GM23338 (cell line): ENCODE data around the gene PDE4B. TPM values are rescaled to one million over a fixed set of nuclear protein-coding genes. Genes with fewer than 3 reads are reported as not detected.

ENCODE experiments used
- ATAC-seq: fragments of 200-7000 bp; cut with Tn5 transposase; 3 replicates; pipeline ENCODE4 v1.9.1; 2020
- DNase-seq: peaks from one replicate; pipeline ENCODE4 v3.0.0-alpha.2; 2015; ENCODE audit warnings: low spot score
- H2AFZ ChIP-seq: fragments of 200-600 bp; sonication (generic); 2 replicates; pipeline ENCODE4 v1.8.0; 2016; ENCODE audit warnings: antibody characterized with exemption, mild to moderate bottlenecking, moderate library complexity
- H3F3A ChIP-seq: fragments of 200-600 bp; sonication (generic); replicated peaks from 2 replicates; pipeline ENCODE4 v1.8.0; 2017; ENCODE audit warnings: antibody characterized with exemption, mixed run types, low read depth
- H3K27ac ChIP-seq: fragments of 200-600 bp; sonication (generic); 2 replicates; pipeline ENCODE4 v1.6.1; 2016; ENCODE audit warnings: low read depth
- H3K27me3 ChIP-seq: fragments of 200-600 bp; sonication (generic); 2 replicates; pipeline ENCODE4 v1.8.0; 2016; ENCODE audit warnings: mild to moderate bottlenecking, mixed run types, moderate library complexity; ENCODE audit not compliant: insufficient read depth
- H3K36me3 ChIP-seq: fragments of 200-600 bp; sonication (generic); 2 replicates; pipeline ENCODE4 v1.8.0; 2016; ENCODE audit warnings: mild to moderate bottlenecking; ENCODE audit not compliant: insufficient read depth
- H3K4me1 ChIP-seq: fragments of 200-600 bp; sonication (generic); 2 replicates; pipeline ENCODE4 v1.8.0; 2016; ENCODE audit warnings: mild to moderate bottlenecking, moderate library complexity; ENCODE audit not compliant: insufficient read depth
- H3K4me2 ChIP-seq: fragments of 200-600 bp; sonication (generic); 2 replicates; pipeline ENCODE4 v1.7.1; 2017; ENCODE audit warnings: mixed run types
- H3K4me3 ChIP-seq: fragments of 200-600 bp; sonication (generic); 2 replicates; pipeline ENCODE4 v1.6.1; 2016; ENCODE audit warnings: mixed run types
- H3K79me2 ChIP-seq: fragments of 200-600 bp; sonication (generic); replicated peaks from 2 replicates; pipeline ENCODE4 v1.8.0; 2017; ENCODE audit warnings: mild to moderate bottlenecking; ENCODE audit not compliant: insufficient read depth
- H3K9me2 ChIP-seq: fragments of 200-600 bp; sonication (generic); 2 replicates; pipeline ENCODE4 v1.8.0; 2017; ENCODE audit not compliant: insufficient read depth
- H4K20me1 ChIP-seq: fragments of 200-600 bp; sonication (generic); replicated peaks from 2 replicates; pipeline ENCODE4 v1.8.0; 2017; ENCODE audit warnings: mild to moderate bottlenecking; ENCODE audit not compliant: insufficient read depth
- H3K27ac Mint-ChIP-seq: 2 replicates; pipeline ENCODE4 v1.8.0; 2020; ENCODE audit warnings: inconsistent platforms, mild to moderate bottlenecking, moderate library complexity, mixed read lengths
- H3K27me3 Mint-ChIP-seq: 3 replicates; pipeline ENCODE4 v1.8.0; 2022; ENCODE audit warnings: low read depth, mild to moderate bottlenecking, moderate library complexity, mixed read lengths, inconsistent platforms; ENCODE audit not compliant: insufficient read depth, poor library complexity
- H3K36me3 Mint-ChIP-seq: 3 replicates; pipeline ENCODE4 v1.8.0; 2021; ENCODE audit warnings: low read depth, mild to moderate bottlenecking, inconsistent platforms, moderate library complexity, mixed read lengths
- H3K4me1 Mint-ChIP-seq: 3 replicates; pipeline ENCODE4 v1.8.0; 2020; ENCODE audit warnings: mild to moderate bottlenecking, inconsistent platforms, mixed read lengths
- H3K4me3 Mint-ChIP-seq: 3 replicates; pipeline ENCODE4 v1.8.0; 2021; ENCODE audit warnings: moderate library complexity, mild to moderate bottlenecking, inconsistent platforms, mixed read lengths
- H3K9me3 Mint-ChIP-seq: 3 replicates; pipeline ENCODE4 v1.8.0; 2020; ENCODE audit warnings: moderate library complexity, mild to moderate bottlenecking, inconsistent platforms, mixed read lengths
- CREB1 ChIP-seq: fragments of 250-450 bp; sonication (Bioruptor Pico); IDR thresholded peaks from 2 replicates; pipeline ENCODE4 v1.5.0; 2020; ENCODE audit warnings: low read depth, mild to moderate bottlenecking, moderate library complexity
- EZH2 ChIP-seq: fragments of 200-600 bp; sonication (generic); IDR thresholded peaks from one replicate; pipeline ENCODE4 v1.8.0; 2017; ENCODE audit warnings: antibody characterized with exemption, mild to moderate bottlenecking, low read depth; ENCODE audit not compliant: unreplicated experiment
- EZH2phosphoT487 ChIP-seq: fragments of 200-600 bp; sonication (generic); IDR thresholded peaks from one replicate; pipeline ENCODE4 v1.8.1; 2018; ENCODE audit warnings: antibody characterized with exemption; ENCODE audit not compliant: unreplicated experiment
- POLR2AphosphoS5 ChIP-seq: IDR thresholded peaks from 2 replicates; pipeline ENCODE4 v1.6.1; 2016; ENCODE audit warnings: antibody characterized with exemption, low read depth
- ZNF114 ChIP-seq: fragments of 250-450 bp; sonication (Bioruptor Pico); IDR thresholded peaks from 2 replicates; pipeline ENCODE4 v1.5.0; 2020; ENCODE audit warnings: mild to moderate bottlenecking, moderate library complexity
- ZNF331 ChIP-seq: fragments of 250-450 bp; sonication (Bioruptor Pico); IDR thresholded peaks from 2 replicates; pipeline ENCODE4 v1.5.0; 2020; ENCODE audit warnings: low read depth, mild to moderate bottlenecking, moderate library complexity
- polyA plus RNA-seq: library from polyadenylated mRNA; unstranded; fragments of >200 nt; fragmentation: Nextera tagmentation; extraction: Ambion mirVana; gene quantifications from 2 replicates; pipeline ENCODE4 v1.2.1, GENCODE V29; 2016
- total RNA-seq: library from RNA; depleted of rRNA; stranded (reverse); fragments of >200 nt; shearing (Covaris generic); gene quantifications from 2 replicates; pipeline ENCODE4 v1.2.3, GENCODE V29; 2014
- TF ChIP-seq, protein P1 (sequence below): fragments of 250-450 bp; sonication (Bioruptor Pico); IDR thresholded peaks from 2 replicates; pipeline ENCODE4 v1.5.0; 2020; ENCODE audit warnings: mild to moderate bottlenecking, moderate library complexity
- TF ChIP-seq, protein P2 (sequence below): IDR thresholded peaks from 2 replicates; pipeline ENCODE4 v1.6.1; 2016; ENCODE audit warnings: antibody characterized with exemption

The PDE4B gene
- total and polyA plus RNA-seq, 2 experiments from 2014 or later = 14.0 to 25.6 TPM

DNA sequence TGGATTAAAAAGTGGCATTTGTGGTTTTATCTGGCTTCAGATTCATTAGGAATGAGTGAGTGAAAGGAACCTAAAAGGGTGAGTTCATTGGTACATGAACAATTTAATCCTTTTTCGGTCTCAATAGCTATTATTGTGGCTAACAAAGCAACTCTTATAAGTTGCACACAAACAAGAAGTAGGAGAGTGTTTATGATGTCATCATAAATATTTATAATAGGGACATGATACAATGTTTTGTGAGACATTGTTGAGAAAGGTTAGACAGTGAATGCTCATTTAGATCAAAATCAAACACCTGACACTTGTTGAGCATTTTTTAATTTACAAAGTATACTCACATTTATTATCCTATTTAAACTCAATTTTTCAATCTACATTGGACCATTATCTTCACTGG lies 363.4 kb downstream of the PDE4B start:
- ATAC-seq (no peak), DNase-seq (no peak)
- TF ChIP-seq, protein P1, sequence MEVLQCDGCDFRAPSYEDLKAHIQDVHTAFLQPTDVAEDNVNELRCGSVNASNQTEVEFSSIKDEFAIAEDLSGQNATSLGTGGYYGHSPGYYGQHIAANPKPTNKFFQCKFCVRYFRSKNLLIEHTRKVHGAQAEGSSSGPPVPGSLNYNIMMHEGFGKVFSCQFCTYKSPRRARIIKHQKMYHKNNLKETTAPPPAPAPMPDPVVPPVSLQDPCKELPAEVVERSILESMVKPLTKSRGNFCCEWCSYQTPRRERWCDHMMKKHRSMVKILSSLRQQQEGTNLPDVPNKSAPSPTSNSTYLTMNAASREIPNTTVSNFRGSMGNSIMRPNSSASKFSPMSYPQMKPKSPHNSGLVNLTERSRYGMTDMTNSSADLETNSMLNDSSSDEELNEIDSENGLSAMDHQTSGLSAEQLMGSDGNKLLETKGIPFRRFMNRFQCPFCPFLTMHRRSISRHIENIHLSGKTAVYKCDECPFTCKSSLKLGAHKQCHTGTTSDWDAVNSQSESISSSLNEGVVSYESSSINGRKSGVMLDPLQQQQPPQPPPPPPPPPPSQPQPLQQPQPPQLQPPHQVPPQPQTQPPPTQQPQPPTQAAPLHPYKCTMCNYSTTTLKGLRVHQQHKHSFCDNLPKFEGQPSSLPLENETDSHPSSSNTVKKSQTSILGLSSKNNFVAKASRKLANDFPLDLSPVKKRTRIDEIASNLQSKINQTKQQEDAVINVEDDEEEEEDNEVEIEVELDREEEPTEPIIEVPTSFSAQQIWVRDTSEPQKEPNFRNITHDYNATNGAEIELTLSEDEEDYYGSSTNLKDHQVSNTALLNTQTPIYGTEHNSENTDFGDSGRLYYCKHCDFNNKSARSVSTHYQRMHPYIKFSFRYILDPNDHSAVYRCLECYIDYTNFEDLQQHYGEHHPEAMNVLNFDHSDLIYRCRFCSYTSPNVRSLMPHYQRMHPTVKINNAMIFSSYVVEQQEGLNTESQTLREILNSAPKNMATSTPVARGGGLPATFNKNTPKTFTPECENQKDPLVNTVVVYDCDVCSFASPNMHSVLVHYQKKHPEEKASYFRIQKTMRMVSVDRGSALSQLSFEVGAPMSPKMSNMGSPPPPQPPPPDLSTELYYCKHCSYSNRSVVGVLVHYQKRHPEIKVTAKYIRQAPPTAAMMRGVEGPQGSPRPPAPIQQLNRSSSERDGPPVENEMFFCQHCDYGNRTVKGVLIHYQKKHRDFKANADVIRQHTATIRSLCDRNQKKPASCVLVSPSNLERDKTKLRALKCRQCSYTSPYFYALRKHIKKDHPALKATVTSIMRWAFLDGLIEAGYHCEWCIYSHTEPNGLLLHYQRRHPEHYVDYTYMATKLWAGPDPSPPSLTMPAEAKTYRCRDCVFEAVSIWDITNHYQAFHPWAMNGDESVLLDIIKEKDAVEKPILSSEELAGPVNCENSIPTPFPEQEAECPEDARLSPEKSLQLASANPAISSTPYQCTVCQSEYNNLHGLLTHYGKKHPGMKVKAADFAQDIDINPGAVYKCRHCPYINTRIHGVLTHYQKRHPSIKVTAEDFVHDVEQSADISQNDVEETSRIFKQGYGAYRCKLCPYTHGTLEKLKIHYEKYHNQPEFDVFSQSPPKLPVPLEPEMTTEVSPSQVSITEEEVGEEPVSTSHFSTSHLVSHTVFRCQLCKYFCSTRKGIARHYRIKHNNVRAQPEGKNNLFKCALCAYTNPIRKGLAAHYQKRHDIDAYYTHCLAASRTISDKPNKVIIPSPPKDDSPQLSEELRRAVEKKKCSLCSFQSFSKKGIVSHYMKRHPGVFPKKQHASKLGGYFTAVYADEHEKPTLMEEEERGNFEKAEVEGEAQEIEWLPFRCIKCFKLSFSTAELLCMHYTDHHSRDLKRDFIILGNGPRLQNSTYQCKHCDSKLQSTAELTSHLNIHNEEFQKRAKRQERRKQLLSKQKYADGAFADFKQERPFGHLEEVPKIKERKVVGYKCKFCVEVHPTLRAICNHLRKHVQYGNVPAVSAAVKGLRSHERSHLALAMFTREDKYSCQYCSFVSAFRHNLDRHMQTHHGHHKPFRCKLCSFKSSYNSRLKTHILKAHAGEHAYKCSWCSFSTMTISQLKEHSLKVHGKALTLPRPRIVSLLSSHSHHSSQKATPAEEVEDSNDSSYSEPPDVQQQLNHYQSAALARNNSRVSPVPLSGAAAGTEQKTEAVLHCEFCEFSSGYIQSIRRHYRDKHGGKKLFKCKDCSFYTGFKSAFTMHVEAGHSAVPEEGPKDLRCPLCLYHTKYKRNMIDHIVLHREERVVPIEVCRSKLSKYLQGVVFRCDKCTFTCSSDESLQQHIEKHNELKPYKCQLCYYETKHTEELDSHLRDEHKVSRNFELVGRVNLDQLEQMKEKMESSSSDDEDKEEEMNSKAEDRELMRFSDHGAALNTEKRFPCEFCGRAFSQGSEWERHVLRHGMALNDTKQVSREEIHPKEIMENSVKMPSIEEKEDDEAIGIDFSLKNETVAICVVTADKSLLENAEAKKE (CRISPR knock-in tag) = no peak
- TF ChIP-seq ZNF114 (no peak), POLR2AphosphoS5 (no peak), ZNF331 (CRISPR knock-in tag) (no peak), CREB1 (CRISPR knock-in tag) (no peak), EZH2 (no peak), EZH2phosphoT487 (no peak)
- TF ChIP-seq, protein P2, sequence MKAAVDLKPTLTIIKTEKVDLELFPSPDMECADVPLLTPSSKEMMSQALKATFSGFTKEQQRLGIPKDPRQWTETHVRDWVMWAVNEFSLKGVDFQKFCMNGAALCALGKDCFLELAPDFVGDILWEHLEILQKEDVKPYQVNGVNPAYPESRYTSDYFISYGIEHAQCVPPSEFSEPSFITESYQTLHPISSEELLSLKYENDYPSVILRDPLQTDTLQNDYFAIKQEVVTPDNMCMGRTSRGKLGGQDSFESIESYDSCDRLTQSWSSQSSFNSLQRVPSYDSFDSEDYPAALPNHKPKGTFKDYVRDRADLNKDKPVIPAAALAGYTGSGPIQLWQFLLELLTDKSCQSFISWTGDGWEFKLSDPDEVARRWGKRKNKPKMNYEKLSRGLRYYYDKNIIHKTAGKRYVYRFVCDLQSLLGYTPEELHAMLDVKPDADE = no peak
- Mint-ChIP-seq H3K27me3 (no peaks in the 10 kb centered on the region), H3K36me3 (no peaks in the 10 kb centered on the region), H3K9me3 (no peaks in the 10 kb centered on the region), H3K4me3 (no peak overlapping the region), H3K4me1 (peaks cover 8% of the 10 kb centered on the region; the same call in 2 of the 3 replicates), H3K27ac (no peak overlapping the region)
- H2AFZ ChIP-seq = no peak overlapping the region
- H3K36me3 ChIP-seq = no peaks in the 10 kb centered on the region
- H3K27me3 ChIP-seq = no peaks in the 10 kb centered on the region
- no peaks in the 10 kb centered on the region for H3K79me2 ChIP-seq
- H4K20me1 ChIP-seq = no peaks in the 10 kb centered on the region
- no peaks in the 10 kb centered on the region for H3K4me1 ChIP-seq
- H3K4me2 ChIP-seq = no peak overlapping the region
- no peak overlapping the region for H3K4me3 ChIP-seq
- no peaks in the 10 kb centered on the region for H3K9me2 ChIP-seq
- no peaks in the 10 kb centered on the region for H3F3A ChIP-seq
- H3K27ac ChIP-seq = no peak overlapping the region
